Osteoblast (primary cell): ENCODE results near the gene GALNT6. TPM values are rescaled to one million over a fixed set of nuclear protein-coding genes. Genes with fewer than 3 reads are reported as not detected.

Experiments used
- DNase-seq: peaks from one replicate; pipeline ENCODE4 v3.0.0; 2011; ENCODE audit warnings: low spot score, mixed read lengths; ENCODE audit not compliant: insufficient read length; ENCODE audit errors: missing footprints
- H2AFZ ChIP-seq: 2 replicates; pipeline ENCODE4 v1.6.0; 2011; ENCODE audit warnings: mild to moderate bottlenecking, low read length
- H3K27ac ChIP-seq: 2 replicates; pipeline ENCODE4 v1.5.1; 2011; ENCODE audit warnings: mild to moderate bottlenecking, low read depth, low read length, moderate library complexity
- H3K27me3 ChIP-seq: 2 replicates; pipeline ENCODE4 v1.6.0; 2012; ENCODE audit warnings: mild to moderate bottlenecking, control low read depth, inconsistent platforms, low read length, moderate library complexity; ENCODE audit not compliant: insufficient read depth
- H3K36me3 ChIP-seq: 2 replicates; pipeline ENCODE4 v1.5.1; 2011; ENCODE audit warnings: mild to moderate bottlenecking, low read length, control low read depth, moderate library complexity; ENCODE audit not compliant: insufficient read depth
- H3K4me1 ChIP-seq: 2 replicates; pipeline ENCODE4 v1.5.1; 2011; ENCODE audit warnings: mild to moderate bottlenecking, low read length, control low read depth, moderate library complexity; ENCODE audit not compliant: insufficient read depth
- H3K4me2 ChIP-seq: 2 replicates; pipeline ENCODE4 v1.6.0; 2011; ENCODE audit warnings: mild to moderate bottlenecking, low read length; ENCODE audit not compliant: insufficient read depth
- H3K4me3 ChIP-seq: fragments of 200-600 bp; sonication (generic); 3 replicates; pipeline ENCODE4 v1.5.1; 2012; ENCODE audit warnings: mild to moderate bottlenecking, low read length, inconsistent platforms; ENCODE audit not compliant: insufficient read depth
- H3K79me2 ChIP-seq: 2 replicates; pipeline ENCODE4 v1.6.0; 2012; ENCODE audit warnings: mild to moderate bottlenecking, low read length, control low read depth, inconsistent platforms; ENCODE audit not compliant: insufficient read depth
- H3K9me3 ChIP-seq: 2 replicates; pipeline ENCODE4 v1.5.1; 2011; ENCODE audit warnings: low read depth, low read length, control low read depth
- H4K20me1 ChIP-seq: 2 replicates; pipeline ENCODE4 v1.6.0; 2012; ENCODE audit warnings: mild to moderate bottlenecking, low read length, control low read depth; ENCODE audit not compliant: insufficient read depth
- total RNA-seq: library from RNA; depleted of rRNA; stranded (reverse); fragments of >200 nt; gene quantifications from 2 replicates; pipeline ENCODE4 v1.2.3, GENCODE V29; 2012
- TF ChIP-seq, protein P1 (sequence below): IDR thresholded peaks from 2 replicates; pipeline ENCODE4 v1.5.1; 2011; ENCODE audit warnings: mild to moderate bottlenecking, low read depth, low read length, moderate library complexity; ENCODE audit errors: extremely low read depth

The GALNT6 gene
- total RNA-seq, 1 donor = 9.8 TPM

DNA sequence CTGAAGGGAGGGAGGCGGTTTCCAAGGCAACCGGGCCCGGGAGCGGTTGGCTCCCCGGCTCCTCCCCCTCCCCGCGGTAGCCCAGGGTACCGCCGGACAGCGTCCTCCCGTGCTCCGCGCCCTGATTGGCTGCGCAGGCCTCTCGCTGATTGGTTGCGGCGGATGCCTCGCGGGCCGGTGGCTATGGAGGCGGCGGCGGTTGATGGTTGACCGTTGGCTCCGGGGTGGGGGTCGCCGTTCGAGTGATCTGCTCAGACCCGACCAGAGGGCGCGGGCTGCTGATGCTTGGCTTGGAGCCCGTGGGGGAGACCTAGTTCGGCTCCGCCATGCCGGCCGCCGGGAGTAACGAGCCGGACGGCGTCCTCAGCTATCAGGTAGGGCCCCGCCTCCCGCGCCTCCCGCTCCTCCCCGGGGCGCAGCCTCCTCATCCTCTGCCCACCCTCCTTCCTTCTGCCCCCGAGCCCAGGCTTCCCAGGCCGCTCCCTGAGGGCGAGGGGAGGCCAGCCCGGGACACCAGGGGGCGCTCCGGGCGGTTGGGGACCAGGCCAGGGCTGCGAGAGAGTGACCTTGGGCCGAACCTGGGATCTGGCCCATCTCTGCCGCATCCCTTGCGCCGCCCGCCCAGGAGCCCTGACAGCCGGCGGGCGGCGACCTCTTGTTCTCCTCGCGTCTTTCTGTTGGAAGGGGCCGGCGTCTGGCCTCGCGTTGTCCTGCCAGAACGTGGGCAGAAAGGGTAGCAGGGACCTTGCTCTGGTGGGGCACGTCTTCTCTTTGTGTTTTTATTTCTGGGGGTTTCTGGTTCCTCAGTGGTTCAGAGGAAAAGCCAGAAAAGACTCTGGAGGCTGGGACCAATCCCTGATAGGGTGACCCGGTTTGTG lies 33.7 kb upstream of the GALNT6 start, which contains the start of gene SLC4A8:
Gene SLC4A8, plus strand, starts transcription at position 170 of the 878 bp plus-strand sequence. Its CDS starts 157 bp downstream, at position 327.
- peak within 1 kb of the TSS; percentile 72 for H3K4me3 ChIP-seq
- H3K9me3 ChIP-seq = no peaks in the 10 kb centered on the region
- no peak within 1 kb of the TSS for H3K27ac ChIP-seq
- DNase-seq = peak; percentile 98
- no peaks in the 10 kb centered on the region for H3K36me3 ChIP-seq
- TF ChIP-seq, protein P1, sequence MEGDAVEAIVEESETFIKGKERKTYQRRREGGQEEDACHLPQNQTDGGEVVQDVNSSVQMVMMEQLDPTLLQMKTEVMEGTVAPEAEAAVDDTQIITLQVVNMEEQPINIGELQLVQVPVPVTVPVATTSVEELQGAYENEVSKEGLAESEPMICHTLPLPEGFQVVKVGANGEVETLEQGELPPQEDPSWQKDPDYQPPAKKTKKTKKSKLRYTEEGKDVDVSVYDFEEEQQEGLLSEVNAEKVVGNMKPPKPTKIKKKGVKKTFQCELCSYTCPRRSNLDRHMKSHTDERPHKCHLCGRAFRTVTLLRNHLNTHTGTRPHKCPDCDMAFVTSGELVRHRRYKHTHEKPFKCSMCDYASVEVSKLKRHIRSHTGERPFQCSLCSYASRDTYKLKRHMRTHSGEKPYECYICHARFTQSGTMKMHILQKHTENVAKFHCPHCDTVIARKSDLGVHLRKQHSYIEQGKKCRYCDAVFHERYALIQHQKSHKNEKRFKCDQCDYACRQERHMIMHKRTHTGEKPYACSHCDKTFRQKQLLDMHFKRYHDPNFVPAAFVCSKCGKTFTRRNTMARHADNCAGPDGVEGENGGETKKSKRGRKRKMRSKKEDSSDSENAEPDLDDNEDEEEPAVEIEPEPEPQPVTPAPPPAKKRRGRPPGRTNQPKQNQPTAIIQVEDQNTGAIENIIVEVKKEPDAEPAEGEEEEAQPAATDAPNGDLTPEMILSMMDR = peak; percentile 70
- H3K4me2 ChIP-seq = peak within 1 kb of the TSS; percentile 82
- peak within 1 kb of the TSS; percentile 87 for H2AFZ ChIP-seq
- H3K79me2 ChIP-seq = no peaks in the 10 kb centered on the region
- H4K20me1 ChIP-seq = no peaks in the 10 kb centered on the region
- H3K4me1 ChIP-seq = peaks cover 6% of the 10 kb centered on the region
- H3K27me3 ChIP-seq = no peaks in the 10 kb centered on the region

DNA sequence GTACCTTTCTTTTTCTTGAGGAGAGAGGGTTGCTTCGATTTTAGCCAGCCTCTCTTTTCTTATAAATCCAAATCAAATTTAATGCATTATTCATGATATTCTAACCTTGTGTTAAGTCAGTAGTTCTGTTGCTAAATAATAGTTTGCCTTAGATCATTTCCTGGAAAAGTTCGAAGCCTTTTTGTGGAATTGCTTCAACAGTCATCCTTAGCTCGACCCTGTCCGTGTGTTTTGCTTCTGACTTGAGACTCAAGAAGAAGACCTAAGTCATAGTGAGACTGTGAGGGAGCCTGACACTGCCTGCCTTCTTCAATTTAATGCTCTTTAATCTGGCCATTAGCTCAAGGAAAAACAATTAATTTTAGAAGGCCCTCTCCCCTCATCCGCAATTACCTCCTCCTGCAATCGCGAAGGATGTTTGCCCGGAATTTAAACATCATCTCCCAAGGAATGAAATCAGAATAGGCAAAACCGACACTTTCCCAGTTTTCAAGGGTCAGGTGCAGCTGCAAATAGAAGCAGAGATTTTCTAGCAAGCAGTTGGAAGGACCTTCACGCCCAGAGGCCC lies 33.0 kb upstream of the GALNT6 start:
- Histone ChIP-seq H4K20me1 (no peaks in the 10 kb centered on the region), H3K4me3 (peak overlapping the region; percentile 72), H3K9me3 (no peaks in the 10 kb centered on the region), H3K79me2 (no peaks in the 10 kb centered on the region), H3K36me3 (no peaks in the 10 kb centered on the region), H3K4me1 (peaks cover 6% of the 10 kb centered on the region), H3K4me2 (peak overlapping the region; percentile 82), H3K27ac (no peak overlapping the region), H2AFZ (peak overlapping the region; percentile 56), H3K27me3 (no peaks in the 10 kb centered on the region)
- no peak for DNase-seq
- TF ChIP-seq, protein P1 = no peak

DNA sequence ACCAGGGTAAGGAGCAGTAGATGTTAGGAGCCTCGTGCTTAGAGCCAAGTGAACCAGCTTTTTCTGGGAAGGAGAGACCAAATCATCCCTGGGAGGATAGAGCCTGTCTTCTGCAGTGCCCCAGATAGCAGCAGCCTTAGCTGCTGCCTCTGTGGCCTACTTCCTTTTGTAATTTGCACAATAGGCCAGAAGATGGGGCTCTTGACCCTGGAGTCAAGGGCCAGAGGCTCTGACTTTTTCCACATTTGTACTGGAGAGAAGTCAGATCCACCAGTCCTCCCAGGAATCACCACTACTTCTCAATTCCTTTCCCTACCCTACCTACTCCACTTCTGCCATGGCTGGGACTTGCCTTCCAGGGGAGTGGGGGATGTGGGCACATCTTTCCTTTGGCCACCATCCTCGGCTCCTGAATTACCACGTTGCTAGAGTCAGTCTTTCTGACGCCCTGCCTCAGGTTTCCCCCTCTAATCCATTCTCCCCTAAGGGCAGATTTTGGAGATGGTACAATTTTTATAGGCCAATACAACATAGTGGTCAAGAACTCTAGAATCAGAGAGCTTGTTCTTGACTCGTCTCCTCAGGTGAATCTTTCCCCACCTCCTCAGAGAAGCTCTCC lies 30.2 kb upstream of the GALNT6 start:
- Histone ChIP-seq H3K36me3 (no peaks in the 10 kb centered on the region), H3K79me2 (no peaks in the 10 kb centered on the region), H3K4me1 (peaks cover 6% of the 10 kb centered on the region), H3K9me3 (no peaks in the 10 kb centered on the region), H3K27me3 (no peaks in the 10 kb centered on the region), H4K20me1 (no peaks in the 10 kb centered on the region), H3K4me2 (no peak overlapping the region), H3K27ac (no peak overlapping the region), H3K4me3 (no peak overlapping the region), H2AFZ (no peak overlapping the region)
- TF ChIP-seq, protein P1 = peak; percentile 81
- DNase-seq = peak; percentile 87
